Measurements from ENCODE around the gene PLA2G4C. TPM values are rescaled to one million over a fixed set of nuclear protein-coding genes. Genes with fewer than 3 reads are reported as not detected.

The PLA2G4C gene
- total and polyA plus RNA-seq, 2 donors from 2014 or later: 11.0 to 16.5 TPM

GRCh38 chr19:48069435-48069834 lies 41.2 kb downstream of the PLA2G4C start:
- Histone ChIP-seq H3K27ac (ENCODE audit: low read depth in 2 of 2, low read length in 2 of 2) (no peak overlapping the region), H3K4me3 (ENCODE audit: low read length in 3 of 3) (no peak overlapping the region), H3K9me3 (ENCODE audit: control insufficient read depth in 2 of 3, insufficient read depth in 1 of 3, low read length in 3 of 3) (no peaks in the 10 kb centered on the region), H3K36me3 (ENCODE audit: control insufficient read depth in 2 of 3, insufficient read depth in 3 of 3, low read length in 3 of 3) (no peaks in the 10 kb centered on the region), H3K4me1 (ENCODE audit: control insufficient read depth in 2 of 3, insufficient read depth in 2 of 3, low read depth in 1 of 3, low read length in 3 of 3) (no peaks in the 10 kb centered on the region), H3K9ac (ENCODE audit: low read length in 3 of 3) (no peak overlapping the region), H3K27me3 (ENCODE audit: control insufficient read depth, insufficient read depth, low read length) (no peaks in the 10 kb centered on the region)
- no peak for TF ChIP-seq CTCF (IDR thresholded peaks at IDR 0.05; ENCODE audit: borderline replicate concordance, extremely low read depth, insufficient read depth)
- intact Hi-C loops (cut with DNase I): no loop called here
- FAIRE-seq: no peak
- DNase-seq: no peak

GRCh38 chr19:48064509-48064908 lies 46.1 kb downstream of the PLA2G4C start:
- Histone ChIP-seq H3K27me3 (ENCODE audit: control insufficient read depth, insufficient read depth, low read length) (no peaks in the 10 kb centered on the region), H3K4me3 (ENCODE audit: low read length in 3 of 3) (no peak overlapping the region), H3K36me3 (ENCODE audit: control insufficient read depth in 2 of 3, insufficient read depth in 3 of 3, low read length in 3 of 3) (no peaks in the 10 kb centered on the region), H3K9ac (ENCODE audit: low read length in 3 of 3) (no peak overlapping the region), H3K27ac (ENCODE audit: low read depth in 2 of 2, low read length in 2 of 2) (no peak overlapping the region), H3K4me1 (ENCODE audit: control insufficient read depth in 2 of 3, insufficient read depth in 2 of 3, low read depth in 1 of 3, low read length in 3 of 3) (no peaks in the 10 kb centered on the region), H3K9me3 (ENCODE audit: control insufficient read depth in 2 of 3, insufficient read depth in 1 of 3, low read length in 3 of 3) (no peaks in the 10 kb centered on the region)
- no peak for TF ChIP-seq CTCF (IDR thresholded peaks at IDR 0.05; ENCODE audit: borderline replicate concordance, extremely low read depth, insufficient read depth)
- intact Hi-C loops (cut with DNase I): no loop called here
- DNase-seq (no peak), FAIRE-seq (no peak)

GRCh38 chr19:48061401-48062344 lies 48.9 kb downstream of the PLA2G4C start:
- Histone ChIP-seq H3K9me3 (ENCODE audit: control insufficient read depth in 2 of 3, insufficient read depth in 1 of 3, low read length in 3 of 3) (no peaks in the 10 kb centered on the region), H3K4me3 (ENCODE audit: low read length in 3 of 3) (no peak overlapping the region), H3K27me3 (ENCODE audit: control insufficient read depth, insufficient read depth, low read length) (no peaks in the 10 kb centered on the region), H3K9ac (ENCODE audit: low read length in 3 of 3) (no peak overlapping the region), H3K36me3 (ENCODE audit: control insufficient read depth in 2 of 3, insufficient read depth in 3 of 3, low read length in 3 of 3) (no peaks in the 10 kb centered on the region), H3K4me1 (ENCODE audit: control insufficient read depth in 2 of 3, insufficient read depth in 2 of 3, low read depth in 1 of 3, low read length in 3 of 3) (no peaks in the 10 kb centered on the region), H3K27ac (ENCODE audit: low read depth in 2 of 2, low read length in 2 of 2) (no peak overlapping the region)
- FAIRE-seq (no peak), DNase-seq (peak in 2 of 5 donors; percentile 0 to 41)
- no peak for TF ChIP-seq CTCF (IDR thresholded peaks at IDR 0.05; ENCODE audit: borderline replicate concordance, extremely low read depth, insufficient read depth)
- intact Hi-C loops (cut with DNase I): no loop called here

All from kidney (tissue), 14 donors.